GM18499 (cell line): Measurements from ENCODE around the gene ECM1.

ENCODE experiments used
- ATAC-seq: cut with Tn5 transposase; IDR thresholded peaks from one replicate; pipeline ENCODE4 v1.9.1; 2021; ENCODE audit warnings: moderate number of reproducible peaks; ENCODE audit not compliant: insufficient read depth, unreplicated experiment

Gene ECM1

DNA sequence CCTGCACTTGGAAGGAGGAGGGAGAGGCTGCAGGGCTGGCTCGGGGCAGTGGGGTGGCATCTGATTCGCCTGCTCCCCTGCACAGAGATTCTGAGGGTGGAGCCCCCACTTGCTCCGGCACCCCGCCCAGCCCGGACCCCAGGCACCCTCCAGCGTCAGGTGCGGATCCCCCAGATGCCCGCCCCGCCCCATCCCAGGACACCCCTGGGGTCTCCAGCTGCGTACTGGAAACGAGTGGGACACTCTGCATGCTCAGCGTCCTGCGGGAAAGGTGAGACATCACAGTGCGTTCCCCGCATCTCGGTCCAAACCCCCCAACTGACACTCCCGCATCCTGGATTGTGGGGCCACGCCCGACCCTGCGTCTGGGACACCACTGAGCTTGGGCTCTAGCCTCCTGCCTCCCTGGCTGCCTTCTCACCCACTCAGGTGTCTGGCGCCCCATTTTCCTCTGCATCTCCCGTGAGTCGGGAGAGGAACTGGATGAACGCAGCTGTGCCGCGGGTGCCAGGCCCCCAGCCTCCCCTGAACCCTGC lies 49.2 kb downstream of the ECM1 start:
- no peak for ATAC-seq

DNA sequence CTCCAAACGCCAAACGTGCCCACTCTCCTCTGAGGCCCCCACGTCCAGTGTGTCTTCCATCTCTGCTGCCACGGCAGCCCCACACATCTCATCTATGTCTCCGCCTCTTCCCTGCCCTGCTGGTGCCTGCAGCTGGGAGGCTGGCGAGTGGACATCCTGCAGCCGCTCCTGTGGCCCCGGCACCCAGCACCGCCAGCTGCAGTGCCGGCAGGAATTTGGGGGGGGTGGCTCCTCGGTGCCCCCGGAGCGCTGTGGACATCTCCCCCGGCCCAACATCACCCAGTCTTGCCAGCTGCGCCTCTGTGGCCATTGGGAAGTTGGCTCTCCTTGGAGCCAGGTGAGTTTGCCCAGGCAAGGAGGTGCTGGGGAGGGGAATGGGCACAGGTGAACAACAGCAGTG lies 49.9 kb downstream of the ECM1 start:
- no peak for ATAC-seq

DNA sequence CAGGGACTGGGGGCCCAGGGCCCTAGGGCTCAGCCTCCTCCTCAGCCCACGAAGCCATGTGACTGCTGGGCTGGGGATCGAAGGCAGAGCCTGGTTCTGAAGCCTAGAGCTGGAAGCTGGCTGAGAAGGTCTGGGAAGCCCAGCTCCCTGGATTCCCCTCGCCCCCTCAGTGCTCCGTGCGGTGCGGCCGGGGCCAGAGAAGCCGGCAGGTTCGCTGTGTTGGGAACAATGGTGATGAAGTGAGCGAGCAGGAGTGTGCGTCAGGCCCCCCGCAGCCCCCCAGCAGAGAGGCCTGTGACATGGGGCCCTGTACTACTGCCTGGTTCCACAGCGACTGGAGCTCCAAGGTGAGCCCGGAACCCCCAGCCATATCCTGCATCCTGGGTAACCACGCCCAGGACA lies 50.4 kb downstream of the ECM1 start:
- no peak for ATAC-seq

DNA sequence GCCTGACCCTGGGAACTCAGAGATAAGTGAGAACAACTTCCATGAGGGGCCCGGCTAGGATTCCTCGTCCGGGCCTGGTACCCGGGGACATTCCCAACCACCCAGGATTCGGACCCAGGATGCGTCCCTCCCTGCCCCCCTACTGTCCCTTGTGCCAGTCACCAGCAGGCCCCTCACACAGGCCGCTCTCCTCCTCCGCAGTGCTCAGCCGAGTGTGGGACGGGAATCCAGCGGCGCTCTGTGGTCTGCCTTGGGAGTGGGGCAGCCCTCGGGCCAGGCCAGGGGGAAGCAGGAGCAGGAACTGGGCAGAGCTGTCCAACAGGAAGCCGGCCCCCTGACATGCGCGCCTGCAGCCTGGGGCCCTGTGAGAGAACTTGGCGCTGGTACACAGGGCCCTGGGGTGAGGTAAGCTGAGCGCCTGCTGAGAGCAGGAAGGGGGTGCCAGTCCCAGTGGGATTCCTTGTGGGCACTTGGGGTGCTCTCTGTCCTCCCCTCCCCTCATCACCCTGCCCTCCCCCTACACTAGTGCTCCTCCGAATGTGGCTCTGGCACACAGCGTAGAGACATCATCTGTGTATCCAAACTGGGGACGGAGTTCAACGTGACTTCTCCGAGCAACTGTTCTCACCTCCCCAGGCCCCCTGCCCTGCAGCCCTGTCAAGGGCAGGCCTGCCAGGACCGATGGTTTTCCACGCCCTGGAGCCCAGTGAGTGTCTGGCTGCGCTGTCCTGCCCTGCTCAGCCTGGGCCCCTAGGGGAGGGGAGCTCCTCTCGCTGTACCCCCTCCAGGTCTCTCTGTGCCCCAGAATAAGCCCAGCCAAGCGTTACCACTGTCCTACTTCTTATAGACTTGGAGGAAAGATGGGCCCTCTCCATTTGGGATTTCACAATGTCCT lies 51.1 kb downstream of the ECM1 start:
- ATAC-seq = no peak

DNA sequence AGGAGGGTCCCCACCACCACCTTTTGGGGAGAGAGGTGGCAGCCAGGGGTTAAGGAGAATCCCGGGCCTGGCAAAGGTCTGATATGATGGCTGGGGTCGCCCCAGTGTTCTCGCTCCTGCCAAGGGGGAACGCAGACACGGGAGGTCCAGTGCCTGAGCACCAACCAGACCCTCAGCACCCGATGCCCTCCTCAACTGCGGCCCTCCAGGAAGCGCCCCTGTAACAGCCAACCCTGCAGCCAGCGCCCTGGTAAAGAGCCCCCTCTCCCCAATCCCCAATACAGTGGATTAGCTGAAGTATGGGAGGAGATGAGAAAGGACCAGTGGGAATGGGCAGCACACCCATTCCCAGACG lies 51.7 kb downstream of the ECM1 start:
- ATAC-seq = no peak

DNA sequence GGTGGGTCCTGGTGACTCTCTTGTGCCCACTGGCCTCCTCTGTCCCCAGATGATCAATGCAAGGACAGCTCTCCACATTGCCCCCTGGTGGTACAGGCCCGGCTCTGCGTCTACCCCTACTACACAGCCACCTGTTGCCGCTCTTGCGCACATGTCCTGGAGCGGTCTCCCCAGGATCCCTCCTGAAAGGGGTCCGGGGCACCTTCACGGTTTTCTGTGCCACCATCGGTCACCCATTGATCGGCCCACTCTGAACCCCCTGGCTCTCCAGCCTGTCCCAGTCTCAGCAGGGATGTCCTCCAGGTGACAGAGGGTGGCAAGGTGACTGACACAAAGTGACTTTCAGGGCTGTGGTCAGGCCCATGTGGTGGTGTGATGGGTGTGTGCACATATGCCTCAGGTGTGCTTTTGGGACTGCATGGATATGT lies 52.1 kb downstream of the ECM1 start:
- no peak for ATAC-seq

DNA sequence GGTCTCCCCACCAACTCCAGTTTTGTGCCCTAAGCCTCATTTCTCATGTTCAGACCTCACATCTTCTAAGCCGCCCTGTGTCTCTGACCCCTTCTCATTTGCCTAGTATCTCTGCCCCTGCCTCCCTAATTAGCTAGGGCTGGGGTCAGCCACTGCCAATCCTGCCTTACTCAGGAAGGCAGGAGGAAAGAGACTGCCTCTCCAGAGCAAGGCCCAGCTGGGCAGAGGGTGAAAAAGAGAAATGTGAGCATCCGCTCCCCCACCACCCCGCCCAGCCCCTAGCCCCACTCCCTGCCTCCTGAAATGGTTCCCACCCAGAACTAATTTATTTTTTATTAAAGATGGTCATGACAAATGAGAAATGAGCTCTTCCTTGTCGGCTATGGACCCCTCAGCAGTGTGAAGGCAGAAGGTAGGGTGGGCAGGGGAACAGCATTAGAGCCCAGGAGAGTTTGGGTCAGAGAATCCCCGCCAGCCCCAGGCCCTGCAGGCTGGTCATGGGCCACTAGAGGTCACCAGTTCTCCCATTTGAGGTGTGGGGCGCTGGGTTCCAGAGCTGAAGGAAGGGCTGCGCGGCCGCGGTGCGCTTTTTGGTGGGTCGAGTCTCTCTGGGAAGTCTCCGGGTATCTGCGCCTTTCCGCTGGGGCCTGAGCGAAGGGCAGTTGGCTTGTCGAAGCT lies 52.8 kb downstream of the ECM1 start:
- no peak for ATAC-seq

DNA sequence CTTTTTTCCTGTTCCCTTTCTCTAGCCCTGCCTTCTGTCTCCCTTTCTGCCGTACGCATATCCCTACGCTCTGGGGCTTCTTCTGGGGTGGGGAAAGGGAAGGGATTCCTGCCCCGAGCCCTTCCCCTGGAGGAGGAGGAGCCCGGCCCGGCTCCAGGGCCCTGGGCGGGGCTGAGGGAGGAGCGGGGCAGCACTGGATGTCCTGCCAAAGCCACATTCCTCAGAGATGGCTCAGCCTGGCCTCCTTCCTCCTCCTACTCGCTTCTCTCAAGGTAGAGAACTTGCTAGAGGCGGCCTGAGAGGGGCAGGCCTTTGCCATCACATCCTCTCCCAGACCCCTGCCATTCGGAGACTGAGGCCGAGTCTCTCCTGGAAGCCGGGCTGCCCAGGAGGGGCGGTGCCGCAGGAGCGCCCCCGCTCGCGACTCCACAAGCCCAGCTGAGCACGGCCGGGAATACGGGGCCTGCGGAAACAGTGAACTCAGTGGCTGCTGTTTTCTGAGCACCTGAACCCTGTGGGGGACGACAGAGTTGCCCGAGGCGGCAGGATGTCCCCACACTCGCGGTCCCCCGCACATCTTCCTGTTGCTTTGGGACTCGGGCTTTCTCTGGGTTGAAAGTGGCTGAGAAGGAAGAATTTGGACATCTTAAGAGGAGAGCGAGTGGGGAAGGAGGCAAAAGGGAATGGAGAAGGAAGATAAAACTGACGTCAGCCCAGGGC lies 53.5 kb downstream of the ECM1 start:
- no peak for ATAC-seq

DNA sequence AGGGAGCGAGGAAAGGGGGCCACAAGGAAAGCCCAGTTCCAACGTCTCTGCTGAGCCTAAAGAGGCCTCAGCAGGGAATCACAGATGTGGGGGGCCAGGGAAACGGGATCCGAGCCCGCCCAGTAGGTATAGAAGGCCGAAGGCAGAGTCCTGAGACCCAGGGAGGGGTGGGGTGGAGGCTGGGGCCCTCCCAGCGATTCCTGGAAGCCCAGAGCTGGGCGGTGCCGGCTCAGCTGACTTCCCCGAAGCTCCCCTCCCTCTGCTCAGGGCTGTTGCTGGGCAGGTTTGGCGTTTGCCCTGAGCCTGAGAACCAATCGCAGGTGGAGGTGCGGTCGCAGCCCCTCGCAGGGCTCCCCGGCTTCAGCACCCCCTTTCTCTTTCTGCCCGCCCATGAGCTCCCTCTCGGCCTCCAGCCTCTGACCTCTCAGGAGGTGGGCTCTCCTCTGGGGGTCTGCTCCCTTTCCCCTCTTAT lies 54.1 kb downstream of the ECM1 start:
- peak; percentile 29 for ATAC-seq

DNA sequence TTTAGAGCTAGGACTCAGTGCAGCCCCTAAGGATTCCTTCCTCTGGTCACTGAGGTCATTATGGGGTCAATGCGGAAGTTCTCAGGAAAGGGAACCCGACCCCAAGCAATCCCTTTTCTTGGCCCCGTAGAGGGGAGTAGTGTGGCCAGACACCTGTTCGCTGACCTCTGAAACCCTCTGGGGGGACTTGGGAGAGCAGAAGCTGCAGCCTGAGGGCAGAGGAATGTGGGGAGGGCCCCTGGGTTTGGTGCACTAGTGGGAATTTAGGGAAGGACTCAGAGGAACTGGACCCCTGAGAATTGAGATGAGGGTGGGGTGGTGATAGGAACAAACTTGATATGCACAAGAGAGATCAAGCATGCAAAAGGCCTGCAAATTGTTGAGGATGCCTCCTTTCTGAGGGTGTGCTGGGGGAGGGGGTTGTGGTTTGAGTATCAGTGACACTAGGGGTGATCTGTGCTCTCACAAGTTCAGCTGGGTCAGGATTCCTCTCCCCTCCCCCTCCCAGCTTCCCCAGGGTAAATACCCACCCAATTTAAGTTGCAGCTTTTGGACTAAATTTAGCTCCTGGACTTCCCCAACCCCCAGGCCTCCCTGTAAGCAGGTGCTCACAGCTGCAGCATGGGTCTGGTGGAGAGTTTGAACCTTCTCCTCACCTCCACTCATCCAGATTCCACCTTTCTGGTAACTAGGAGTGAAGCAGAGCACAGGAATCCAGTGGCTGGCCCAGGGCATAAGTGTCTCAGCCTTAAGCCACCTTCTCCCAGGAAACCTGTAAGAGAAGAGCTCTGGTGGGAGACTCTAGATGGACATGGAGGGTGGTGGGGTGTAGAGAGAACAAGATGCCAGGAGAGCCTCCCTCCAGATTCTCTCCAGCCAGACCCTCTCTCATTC lies 54.8 kb downstream of the ECM1 start:
- ATAC-seq = peak; percentile 32
